Measurements from ENCODE around the gene PDIA2.

GRCh38 chr16:261031-261691, 21.8 kb upstream of the PDIA2 start:
- TF ChIP-seq EZH2phosphoT487 (IDR thresholded peaks at IDR 0.05; ENCODE audit: insufficient read depth, low read depth) (no peak), EZH2 (IDR thresholded peaks at IDR 0.05; ENCODE audit: insufficient read depth, poor library complexity, severe bottlenecking) (no peak)

Measured in GM23248 (cell line).